GM18519 (cell line): ENCODE measurements around the gene PTPRN2.
"Not testable (repeated sequence)": the region's sequence is repeated elsewhere in the genome, so short reads cannot be mapped to it uniquely, and the experiment has no call there.

ENCODE experiments used
- ATAC-seq: cut with Tn5 transposase; IDR thresholded peaks from one replicate; pipeline ENCODE4 v1.9.1; 2021; ENCODE audit warnings: mild to moderate bottlenecking, moderate library complexity; ENCODE audit not compliant: unreplicated experiment, low FRiP score

The PTPRN2 gene

GRCh38 chr7:157577061-157577460 is 1010.6 kb downstream of the PTPRN2 start:
- no peak for ATAC-seq

GRCh38 chr7:157576415-157576814 is 1011.2 kb downstream of the PTPRN2 start:
- ATAC-seq = no peak

GRCh38 chr7:157575777-157576176 is 1011.8 kb downstream of the PTPRN2 start:
- no peak for ATAC-seq

- ATAC-seq = no peak
These were observed 1012.6 kb downstream of the PTPRN2 start for GRCh38 chr7:157574914-157575586.

- no peak for ATAC-seq
These were observed 1013.4 kb downstream of the PTPRN2 start for GRCh38 chr7:157574120-157574825.

GRCh38 chr7:157573244-157573643 is 1014.4 kb downstream of the PTPRN2 start:
- no peak for ATAC-seq

GRCh38 chr7:157572622-157573021 is 1015.0 kb downstream of the PTPRN2 start:
- no peak for ATAC-seq

GRCh38 chr7:157570531-157571200 is 1017.0 kb downstream of the PTPRN2 start:
- ATAC-seq = no peak

- no peak for ATAC-seq
These were observed 1017.7 kb downstream of the PTPRN2 start for GRCh38 chr7:157569967-157570366.

- peak; percentile 77 for ATAC-seq
These were observed 1018.6 kb downstream of the PTPRN2 start for GRCh38 chr7:157568770-157569584.

- no peak for ATAC-seq
These were observed 1019.4 kb downstream of the PTPRN2 start for GRCh38 chr7:157568106-157568769.

GRCh38 chr7:157567666-157568065 is 1020.0 kb downstream of the PTPRN2 start:
- no peak for ATAC-seq

- ATAC-seq = no peak
These were observed 1021.0 kb downstream of the PTPRN2 start for GRCh38 chr7:157566631-157567006.

- ATAC-seq = no peak
These were observed 1021.5 kb downstream of the PTPRN2 start for GRCh38 chr7:157565981-157566630.

- ATAC-seq = no peak
These were observed 1022.4 kb downstream of the PTPRN2 start for GRCh38 chr7:157565201-157565626.

GRCh38 chr7:157564517-157565177 is 1023.0 kb downstream of the PTPRN2 start:
- no peak for ATAC-seq

- ATAC-seq = not testable (repeated sequence)
These were observed 1024.0 kb downstream of the PTPRN2 start for GRCh38 chr7:157563467-157564135.

- ATAC-seq = not testable (repeated sequence)
These were observed 1024.9 kb downstream of the PTPRN2 start for GRCh38 chr7:157562522-157563398.
